Chondrocyte (in vitro differentiated cells): ENCODE measurements around the gene MX2. TPM values are rescaled to one million over a fixed set of nuclear protein-coding genes. Genes with fewer than 3 reads are reported as not detected.
"Not testable (repeated sequence)": the region's sequence is repeated elsewhere in the genome, so short reads cannot be mapped to it uniquely, and the experiment has no call there.

Source experiments
- DNase-seq: peaks from one replicate; pipeline ENCODE4 v3.0.0; 2021; ENCODE audit warnings: mixed read lengths, low spot score
- H3K27ac Mint-ChIP-seq: one replicate; pipeline ENCODE4 v1.8.0; 2021; ENCODE audit warnings: mild to moderate bottlenecking, moderate library complexity, mixed read lengths; ENCODE audit not compliant: unreplicated experiment
- H3K27me3 Mint-ChIP-seq: 2 replicates; pipeline ENCODE4 v1.8.0; 2021; ENCODE audit warnings: low read depth, mixed read lengths
- H3K36me3 Mint-ChIP-seq: 2 replicates; pipeline ENCODE4 v1.8.0; 2021; ENCODE audit warnings: low read depth, mixed read lengths
- H3K4me1 Mint-ChIP-seq: 2 replicates; pipeline ENCODE4 v1.8.0; 2021; ENCODE audit warnings: low read depth, mild to moderate bottlenecking, mixed read lengths
- H3K4me3 Mint-ChIP-seq: one replicate; pipeline ENCODE4 v1.8.0; 2021; ENCODE audit warnings: mild to moderate bottlenecking, moderate library complexity, mixed read lengths; ENCODE audit not compliant: unreplicated experiment
- H3K9me3 Mint-ChIP-seq: 2 replicates; pipeline ENCODE4 v1.8.0; 2021; ENCODE audit warnings: low read depth, mixed read lengths
- total RNA-seq: library from RNA; stranded (reverse); gene quantifications from 3 replicates; pipeline ENCODE4 v1.2.1, GENCODE V29; 2021
- TF ChIP-seq, protein P1 (sequence below): fragments of 200-600 bp; sonication (generic); IDR thresholded peaks from 2 replicates; pipeline ENCODE4 v1.5.0; 2021; ENCODE audit warnings: antibody characterized with exemption, mild to moderate bottlenecking, moderate library complexity

Gene MX2
- total RNA-seq, 1 donor from 2014 or later, result not detected

GRCh38 chr21:41359286-41359685 is 2.5 kb upstream of the MX2 start:
- no peaks in the 10 kb centered on the region for H3K4me1 Mint-ChIP-seq
- peak; percentile 65 for DNase-seq
- H3K9me3 Mint-ChIP-seq, result no peaks in the 10 kb centered on the region
- no peaks in the 10 kb centered on the region for H3K36me3 Mint-ChIP-seq
- TF ChIP-seq, protein P1, sequence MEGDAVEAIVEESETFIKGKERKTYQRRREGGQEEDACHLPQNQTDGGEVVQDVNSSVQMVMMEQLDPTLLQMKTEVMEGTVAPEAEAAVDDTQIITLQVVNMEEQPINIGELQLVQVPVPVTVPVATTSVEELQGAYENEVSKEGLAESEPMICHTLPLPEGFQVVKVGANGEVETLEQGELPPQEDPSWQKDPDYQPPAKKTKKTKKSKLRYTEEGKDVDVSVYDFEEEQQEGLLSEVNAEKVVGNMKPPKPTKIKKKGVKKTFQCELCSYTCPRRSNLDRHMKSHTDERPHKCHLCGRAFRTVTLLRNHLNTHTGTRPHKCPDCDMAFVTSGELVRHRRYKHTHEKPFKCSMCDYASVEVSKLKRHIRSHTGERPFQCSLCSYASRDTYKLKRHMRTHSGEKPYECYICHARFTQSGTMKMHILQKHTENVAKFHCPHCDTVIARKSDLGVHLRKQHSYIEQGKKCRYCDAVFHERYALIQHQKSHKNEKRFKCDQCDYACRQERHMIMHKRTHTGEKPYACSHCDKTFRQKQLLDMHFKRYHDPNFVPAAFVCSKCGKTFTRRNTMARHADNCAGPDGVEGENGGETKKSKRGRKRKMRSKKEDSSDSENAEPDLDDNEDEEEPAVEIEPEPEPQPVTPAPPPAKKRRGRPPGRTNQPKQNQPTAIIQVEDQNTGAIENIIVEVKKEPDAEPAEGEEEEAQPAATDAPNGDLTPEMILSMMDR, result no peak
- peaks cover 7% of the 10 kb centered on the region for H3K27me3 Mint-ChIP-seq
- H3K27ac Mint-ChIP-seq, result no peak overlapping the region
- no peak overlapping the region for H3K4me3 Mint-ChIP-seq

GRCh38 chr21:41359754-41360071 is 2.1 kb upstream of the MX2 start:
- not testable (repeated sequence) for H3K4me3 Mint-ChIP-seq, H3K9me3 Mint-ChIP-seq, H3K27me3 Mint-ChIP-seq, H3K27ac Mint-ChIP-seq, H3K4me1 Mint-ChIP-seq, H3K36me3 Mint-ChIP-seq
- peak; percentile 9 for DNase-seq

GRCh38 chr21:41360072-41360821 is 1.6 kb upstream of the MX2 start:
- Mint-ChIP-seq H3K9me3 (no peaks in the 10 kb centered on the region), H3K36me3 (no peaks in the 10 kb centered on the region), H3K4me1 (no peaks in the 10 kb centered on the region), H3K27me3 (peaks cover 5% of the 10 kb centered on the region), H3K27ac (no peak overlapping the region), H3K4me3 (no peak overlapping the region)
- peak; percentile 83 for DNase-seq
- TF ChIP-seq, protein P1, result no peak

- Mint-ChIP-seq H3K36me3 (no peaks in the 10 kb centered on the region), H3K27ac (no peak overlapping the region), H3K27me3 (peaks cover 2% of the 10 kb centered on the region), H3K4me3 (no peak overlapping the region), H3K4me1 (no peaks in the 10 kb centered on the region), H3K9me3 (no peaks in the 10 kb centered on the region)
- DNase-seq, result no peak
- TF ChIP-seq, protein P1, result no peak
Measured at GRCh38 chr21:41361053-41361785, 608 bp upstream of the MX2 start.

- DNase-seq, result no peak
- Mint-ChIP-seq H3K4me1 (no peaks in the 10 kb centered on the region), H3K36me3 (no peaks in the 10 kb centered on the region), H3K9me3 (no peaks in the 10 kb centered on the region), H3K27ac (peak overlapping the region; percentile 61), H3K27me3 (peaks cover 5% of the 10 kb centered on the region), H3K4me3 (no peak overlapping the region)
- TF ChIP-seq, protein P1, result no peak
Measured at GRCh38 chr21:41362605-41363369, 960 bp downstream of the MX2 start.
